Measurements from ENCODE around the gene PDE4C.

The PDE4C gene

GRCh38 chr19:18264137-18264854, 38.1 kb upstream of the PDE4C start:
- H3K27me3 ChIP-seq (ENCODE audit: insufficient read depth, low read length), result peaks cover 3% of the 10 kb centered on the region; the same call in 1 of the 2 replicates

GRCh38 chr19:18263324-18264136, 37.3 kb upstream of the PDE4C start:
- Histone ChIP-seq H3K27ac (ENCODE audit: low read length) (no peak overlapping the region), H3K4me3 (ENCODE audit: low read length) (no peak overlapping the region), H3K9ac (ENCODE audit: low read depth, low read length) (no peak overlapping the region), H3K4me1 (ENCODE audit: insufficient read depth, low read length) (no peaks in the 10 kb centered on the region), H3K9me3 (ENCODE audit: insufficient read depth, low read depth, low read length) (no peaks in the 10 kb centered on the region), H3K36me3 (ENCODE audit: insufficient read depth, low read depth, low read length) (no peaks in the 10 kb centered on the region; the same call in 1 of the 2 replicates), H3K27me3 (ENCODE audit: insufficient read depth, low read length) (peaks cover 9% of the 10 kb centered on the region; the same call in 1 of the 2 replicates)

More at GRCh38 chr19:18264137-18264854, 38.1 kb upstream of the PDE4C start:
- Histone ChIP-seq H3K36me3 (ENCODE audit: insufficient read depth, low read depth, low read length) (no peaks in the 10 kb centered on the region; the same call in 1 of the 2 replicates), H3K9me3 (ENCODE audit: insufficient read depth, low read depth, low read length) (no peaks in the 10 kb centered on the region), H3K4me3 (ENCODE audit: low read length) (no peak overlapping the region), H3K9ac (ENCODE audit: low read depth, low read length) (no peak overlapping the region), H3K27ac (ENCODE audit: low read length) (no peak overlapping the region), H3K4me1 (ENCODE audit: insufficient read depth, low read length) (no peaks in the 10 kb centered on the region)

GRCh38 chr19:18262917-18263316, 36.7 kb upstream of the PDE4C start:
- Histone ChIP-seq H3K9ac (ENCODE audit: low read depth, low read length) (no peak overlapping the region), H3K4me1 (ENCODE audit: insufficient read depth, low read length) (no peaks in the 10 kb centered on the region), H3K27me3 (ENCODE audit: insufficient read depth, low read length) (peaks cover 9% of the 10 kb centered on the region; the same call in 1 of the 2 replicates)

DNA sequence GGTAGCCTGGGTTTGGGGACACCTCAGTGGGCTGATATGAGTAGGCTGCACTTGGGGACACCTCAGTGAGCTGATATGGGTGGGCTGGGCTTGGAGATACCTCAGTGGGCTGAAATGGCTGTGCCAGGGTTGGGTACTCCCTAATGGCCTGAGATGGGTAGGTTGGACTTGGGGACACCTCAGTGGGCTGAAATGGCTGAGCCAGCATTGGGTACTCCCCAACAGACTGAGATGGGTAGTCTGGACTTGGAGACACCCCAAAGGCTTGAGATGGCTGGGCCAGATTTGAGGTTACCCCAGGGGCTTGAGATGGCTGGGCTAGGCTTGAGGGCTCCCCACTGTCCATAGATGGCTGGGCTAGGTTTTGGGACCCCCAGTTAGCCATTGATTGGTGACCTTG, 35.9 kb upstream of the PDE4C start:
- no peaks in the 10 kb centered on the region; the same call in 1 of the 2 replicates for H3K36me3 ChIP-seq (ENCODE audit: insufficient read depth, low read depth, low read length)
- no peaks in the 10 kb centered on the region for H3K9me3 ChIP-seq (ENCODE audit: insufficient read depth, low read depth, low read length)
- no peak overlapping the region for H3K4me3 ChIP-seq (ENCODE audit: low read length)
- H3K27ac ChIP-seq (ENCODE audit: low read length), result no peak overlapping the region
- no peaks in the 10 kb centered on the region for H3K4me1 ChIP-seq (ENCODE audit: insufficient read depth, low read length)
- H3K9ac ChIP-seq (ENCODE audit: low read depth, low read length), result no peak overlapping the region
- peaks cover 9% of the 10 kb centered on the region; the same call in 1 of the 2 replicates for H3K27me3 ChIP-seq (ENCODE audit: insufficient read depth, low read length)

More at GRCh38 chr19:18262917-18263316, 36.7 kb upstream of the PDE4C start:
- no peaks in the 10 kb centered on the region for H3K9me3 ChIP-seq (ENCODE audit: insufficient read depth, low read depth, low read length)
- H3K27ac ChIP-seq (ENCODE audit: low read length), result no peak overlapping the region
- H3K36me3 ChIP-seq (ENCODE audit: insufficient read depth, low read depth, low read length), result no peaks in the 10 kb centered on the region; the same call in 1 of the 2 replicates
- no peak overlapping the region for H3K4me3 ChIP-seq (ENCODE audit: low read length)

DNA sequence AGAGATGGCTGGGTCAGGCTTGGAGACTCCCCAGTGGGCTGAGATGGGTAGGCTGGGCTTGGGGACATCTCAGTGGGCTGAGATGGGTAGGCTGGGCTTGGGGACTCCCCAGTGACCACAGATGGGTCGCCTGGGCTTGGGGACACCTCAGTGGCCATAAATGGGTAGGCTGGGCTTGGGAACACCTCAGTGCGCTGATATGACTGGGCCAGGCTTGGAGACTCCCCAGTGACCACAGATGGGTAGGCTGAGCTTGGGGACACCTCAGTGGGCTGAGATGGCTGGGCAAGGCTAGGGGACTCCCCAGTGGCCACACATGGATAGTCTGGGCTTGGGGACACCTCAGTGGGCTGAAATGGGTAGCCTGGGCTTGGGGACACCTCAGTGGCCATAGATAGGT, 35.2 kb upstream of the PDE4C start:
- no peak overlapping the region for H3K27ac ChIP-seq (ENCODE audit: low read length)
- peaks cover 9% of the 10 kb centered on the region; the same call in 1 of the 2 replicates for H3K27me3 ChIP-seq (ENCODE audit: insufficient read depth, low read length)
- no peaks in the 10 kb centered on the region for H3K4me1 ChIP-seq (ENCODE audit: insufficient read depth, low read length)
- no peak overlapping the region for H3K4me3 ChIP-seq (ENCODE audit: low read length)
- no peaks in the 10 kb centered on the region; the same call in 1 of the 2 replicates for H3K36me3 ChIP-seq (ENCODE audit: insufficient read depth, low read depth, low read length)
- no peak overlapping the region for H3K9ac ChIP-seq (ENCODE audit: low read depth, low read length)
- no peaks in the 10 kb centered on the region for H3K9me3 ChIP-seq (ENCODE audit: insufficient read depth, low read depth, low read length)

GRCh38 chr19:18259893-18260292, 33.7 kb upstream of the PDE4C start:
- Histone ChIP-seq H3K27ac (ENCODE audit: low read length) (no peak overlapping the region), H3K4me1 (ENCODE audit: insufficient read depth, low read length) (no peaks in the 10 kb centered on the region; the same call in 1 of the 2 replicates), H3K36me3 (ENCODE audit: insufficient read depth, low read depth, low read length) (no peaks in the 10 kb centered on the region), H3K27me3 (ENCODE audit: insufficient read depth, low read length) (peaks cover 16% of the 10 kb centered on the region), H3K9ac (ENCODE audit: low read depth, low read length) (no peak overlapping the region), H3K4me3 (ENCODE audit: low read length) (no peak overlapping the region), H3K9me3 (ENCODE audit: insufficient read depth, low read depth, low read length) (no peaks in the 10 kb centered on the region)

DNA sequence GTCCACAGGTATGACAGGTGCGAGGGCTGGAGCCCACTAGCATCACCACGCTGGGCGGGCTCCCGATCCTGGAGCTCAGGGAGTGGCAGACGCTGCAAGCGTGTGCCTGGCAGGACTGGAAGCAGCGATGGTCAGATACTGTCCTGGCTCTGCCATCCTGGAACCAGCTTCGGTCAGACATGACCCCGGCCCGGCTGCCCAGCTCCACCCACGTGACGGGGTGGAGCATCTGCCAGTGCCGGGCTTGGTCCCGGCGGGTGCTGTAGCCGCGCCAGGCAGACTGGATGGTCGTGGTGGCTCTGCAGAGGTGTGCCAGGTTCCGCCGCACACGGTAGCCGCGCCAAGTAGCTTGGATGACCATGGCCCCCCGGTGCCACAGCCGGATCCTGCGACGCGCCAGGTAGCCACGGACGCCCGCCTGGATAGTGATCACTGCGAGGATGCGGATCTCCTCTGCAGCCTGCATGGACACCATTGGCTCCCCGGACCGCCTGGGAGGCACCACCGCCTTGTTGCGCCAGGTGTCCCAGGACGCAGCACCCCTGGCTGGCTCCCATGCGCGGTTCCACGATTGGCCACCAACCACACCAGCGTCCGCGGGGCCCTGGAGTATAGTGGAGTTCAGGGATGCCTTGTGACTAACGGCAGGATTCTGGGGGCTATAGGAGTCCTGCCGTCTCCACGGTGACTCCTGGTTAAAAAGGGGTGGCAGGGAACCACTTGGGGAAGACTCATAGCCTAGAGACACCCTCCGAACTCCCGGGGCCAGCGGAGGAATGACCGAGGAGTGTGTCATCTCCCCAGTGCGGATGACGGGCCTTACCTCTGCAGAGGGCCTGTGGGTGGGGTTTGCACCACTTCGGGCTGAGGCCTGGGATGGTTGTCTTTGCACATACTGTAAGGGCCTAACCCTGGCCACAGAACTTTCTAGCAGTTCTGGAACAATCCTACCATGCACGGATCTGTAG, 31.5 kb upstream of the PDE4C start:
- H3K9me3 ChIP-seq (ENCODE audit: insufficient read depth, low read depth, low read length), result no peaks in the 10 kb centered on the region
- H3K4me3 ChIP-seq (ENCODE audit: low read length), result no peak overlapping the region
- H3K4me1 ChIP-seq (ENCODE audit: insufficient read depth, low read length), result no peaks in the 10 kb centered on the region; the same call in 1 of the 2 replicates
- H3K9ac ChIP-seq (ENCODE audit: low read depth, low read length), result no peak overlapping the region
- no peaks in the 10 kb centered on the region for H3K36me3 ChIP-seq (ENCODE audit: insufficient read depth, low read depth, low read length)
- H3K27ac ChIP-seq (ENCODE audit: low read length), result no peak overlapping the region
- H3K27me3 ChIP-seq (ENCODE audit: insufficient read depth, low read length), result peaks cover 33% of the 10 kb centered on the region

GRCh38 chr19:18254546-18255503, 28.6 kb upstream of the PDE4C start:
- Histone ChIP-seq H3K4me1 (ENCODE audit: insufficient read depth, low read length) (no peaks in the 10 kb centered on the region; the same call in 1 of the 2 replicates), H3K9me3 (ENCODE audit: insufficient read depth, low read depth, low read length) (no peaks in the 10 kb centered on the region), H3K27ac (ENCODE audit: low read length) (no peak overlapping the region), H3K36me3 (ENCODE audit: insufficient read depth, low read depth, low read length) (no peaks in the 10 kb centered on the region), H3K27me3 (ENCODE audit: insufficient read depth, low read length) (peaks cover 40% of the 10 kb centered on the region), H3K9ac (ENCODE audit: low read depth, low read length) (no peak overlapping the region), H3K4me3 (ENCODE audit: low read length) (peak overlapping the region; percentile 29; the same call in 1 of the 2 replicates)

- peaks cover 31% of the 10 kb centered on the region for H3K27me3 ChIP-seq (ENCODE audit: insufficient read depth, low read length)
- no peak overlapping the region for H3K4me3 ChIP-seq (ENCODE audit: low read length)
- no peak overlapping the region for H3K27ac ChIP-seq (ENCODE audit: low read length)
- H3K9me3 ChIP-seq (ENCODE audit: insufficient read depth, low read depth, low read length), result no peaks in the 10 kb centered on the region
- H3K9ac ChIP-seq (ENCODE audit: low read depth, low read length), result no peak overlapping the region
- H3K4me1 ChIP-seq (ENCODE audit: insufficient read depth, low read length), result no peaks in the 10 kb centered on the region; the same call in 1 of the 2 replicates
- H3K36me3 ChIP-seq (ENCODE audit: insufficient read depth, low read depth, low read length), result no peaks in the 10 kb centered on the region
Measured at GRCh38 chr19:18253716-18254115, 27.5 kb upstream of the PDE4C start.

GRCh38 chr19:18253130-18253529, 26.9 kb upstream of the PDE4C start:
- Histone ChIP-seq H3K27ac (ENCODE audit: low read length) (no peak overlapping the region), H3K9ac (ENCODE audit: low read depth, low read length) (no peak overlapping the region), H3K4me3 (ENCODE audit: low read length) (no peak overlapping the region), H3K27me3 (ENCODE audit: insufficient read depth, low read length) (peaks cover 31% of the 10 kb centered on the region), H3K9me3 (ENCODE audit: insufficient read depth, low read depth, low read length) (no peaks in the 10 kb centered on the region), H3K36me3 (ENCODE audit: insufficient read depth, low read depth, low read length) (no peaks in the 10 kb centered on the region), H3K4me1 (ENCODE audit: insufficient read depth, low read length) (no peaks in the 10 kb centered on the region; the same call in 1 of the 2 replicates)
